Right renal pelvis (tissue), 4 donors: ENCODE results near the gene PPWD1. TPM values are rescaled to one million over a fixed set of nuclear protein-coding genes. Genes with fewer than 3 reads are reported as not detected.
"Not testable (repeated sequence)": the region's sequence is repeated elsewhere in the genome, so short reads cannot be mapped to it uniquely, and the experiment has no call there.

Experiments
- DNase-seq, 4 donors: peaks; one replicate each; pipeline ENCODE4 v3.0.0-alpha.2; 2013; ENCODE audit warnings: low read depth in 4 of 4, low spot score in 3 of 4, missing footprints in 1 of 4
- polyA plus RNA-seq, 4 donors: library from polyadenylated mRNA; unstranded; fragments of 120-200 nt; gene quantifications; one replicate each; pipeline ENCODE4 v1.2.1, GENCODE V29; 2013; ENCODE audit not compliant: insufficient read length in 4 of 4

PPWD1 gene
- polyA plus RNA-seq, 4 donors: 58.5 to 82.7 (median 73.0) TPM

DNA sequence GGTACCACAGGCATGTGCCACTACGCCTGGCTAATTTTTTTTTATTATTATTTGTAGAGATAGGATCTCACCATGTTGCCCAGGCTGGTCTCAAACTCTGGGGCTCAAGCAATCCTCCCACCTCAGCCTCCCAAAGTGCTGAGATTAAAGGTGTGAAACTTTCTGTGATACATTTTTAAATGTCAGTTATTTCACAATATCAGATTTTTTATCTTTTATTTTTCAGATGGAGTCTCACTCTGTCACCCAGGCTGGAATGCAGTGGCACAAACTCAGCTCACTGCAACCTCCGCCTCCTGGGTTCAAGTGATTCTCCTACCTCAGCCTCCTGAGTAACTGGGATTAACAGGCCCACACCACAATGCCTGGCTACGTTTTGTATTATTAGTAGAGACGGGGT is 58.9 kb downstream of the PPWD1 start:
- not testable (repeated sequence) for DNase-seq

DNA sequence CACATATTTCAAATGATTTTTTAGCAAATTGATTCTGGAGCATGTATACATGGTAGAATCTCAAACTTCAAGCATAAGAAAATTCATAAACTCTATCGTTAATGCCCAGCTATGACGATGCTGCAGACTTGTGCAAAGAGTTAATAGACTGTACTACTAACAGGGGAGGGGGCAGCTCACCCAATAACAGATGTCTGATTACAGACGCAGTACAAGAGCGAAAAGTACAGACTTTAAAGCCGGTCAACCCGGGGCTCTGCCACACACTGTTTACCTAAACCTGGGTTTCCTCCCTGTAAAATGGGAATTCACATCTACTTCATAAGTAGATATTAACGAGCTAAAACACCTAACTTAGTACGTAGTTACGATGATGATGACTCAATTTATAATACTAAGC is 60.4 kb downstream of the PPWD1 start:
- no peak for DNase-seq

DNA sequence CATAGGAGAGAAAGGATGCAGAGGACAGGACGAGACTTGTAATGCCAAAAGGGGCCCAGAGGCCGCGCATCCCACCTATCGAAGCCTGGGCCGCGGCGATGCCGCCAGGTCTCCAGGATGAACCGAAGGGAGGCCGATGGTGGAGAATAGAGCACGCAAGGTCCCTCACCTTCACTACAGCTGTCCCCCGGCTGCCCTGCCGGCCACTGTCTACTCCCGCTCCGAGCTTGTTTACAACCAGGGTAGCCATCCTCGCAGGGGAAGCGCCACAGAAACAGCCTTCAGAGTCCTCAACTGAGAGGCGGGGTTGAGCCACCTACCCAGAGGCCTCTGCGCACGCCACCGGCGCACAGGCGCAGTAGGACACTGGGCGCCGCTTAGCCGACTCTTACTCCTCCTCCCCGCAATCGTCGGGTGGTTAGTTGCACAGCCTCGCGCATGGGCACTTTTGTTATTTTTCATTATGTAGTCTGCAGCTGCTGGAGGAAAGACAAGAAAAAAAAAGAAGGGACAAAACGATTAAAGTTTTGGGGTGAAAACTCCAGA is 61.0 kb downstream of the PPWD1 start, which contains the start of gene TRIM23:
TSS of gene TRIM23 (minus strand) at position 309 of the 546 bp plus-strand sequence. CDS start at position 250, 59 bp downstream.
- DNase-seq: peak in 3 of 4 donors; percentile 87 to 91 (median 90)

DNA sequence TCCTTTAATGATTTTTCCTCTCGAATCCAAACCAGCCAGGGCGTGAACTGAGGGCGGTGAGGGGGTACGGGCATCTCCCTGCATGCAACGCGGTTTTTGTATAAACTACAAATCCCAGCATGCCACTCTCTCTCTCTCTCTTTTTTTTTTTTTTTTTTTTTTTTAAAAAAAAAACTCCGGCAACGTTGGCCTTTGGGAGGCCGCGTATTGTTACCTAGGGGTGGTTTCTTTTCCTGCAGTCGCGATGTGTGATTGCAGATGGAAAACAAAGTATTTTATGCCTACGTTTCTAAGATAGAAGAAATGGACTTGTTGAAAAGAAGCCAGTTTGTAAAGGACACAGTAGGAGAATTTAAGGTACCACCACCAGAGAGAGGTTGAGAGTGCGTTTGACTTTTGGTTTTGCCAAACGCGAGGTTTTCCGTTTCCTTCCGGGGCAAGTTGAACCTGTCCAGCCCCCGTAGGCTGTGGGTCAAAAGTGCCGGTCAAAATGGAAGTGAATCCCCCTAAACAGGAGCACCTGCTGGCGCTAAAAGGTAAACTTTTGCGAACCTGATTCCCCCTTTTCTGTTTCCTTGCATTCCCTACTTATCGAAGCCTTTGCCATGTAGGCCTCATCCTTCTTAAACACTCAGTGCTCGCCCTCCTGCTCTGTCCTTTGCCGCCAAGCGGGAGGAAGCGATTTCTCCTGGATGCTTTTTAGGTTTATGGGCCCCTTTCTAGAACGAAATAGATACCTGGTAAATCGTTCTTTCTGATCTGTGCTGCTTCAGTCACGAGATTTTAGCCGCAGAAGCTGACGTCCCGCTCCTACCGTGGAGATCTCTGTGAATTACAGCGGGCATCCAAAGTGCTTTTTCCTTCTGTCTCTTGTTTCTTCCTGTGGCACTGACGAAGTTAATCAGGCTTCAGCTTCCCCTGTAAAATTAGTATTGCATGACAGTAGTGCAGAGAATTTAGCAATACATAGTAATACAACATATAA is 61.8 kb downstream of the PPWD1 start, which contains the start of the genes SHLD3 and TRAPPC13:
TSS of gene SHLD3 (plus strand) at position 457 of the 985 bp plus-strand sequence. CDS start 4,561 bp downstream, outside the sequence.
TSS of gene TRAPPC13 (plus strand) at position 457 of the 985 bp plus-strand sequence. CDS start at position 491, 34 bp downstream.
- peak; percentile 82 to 92 (median 86) for DNase-seq

DNA sequence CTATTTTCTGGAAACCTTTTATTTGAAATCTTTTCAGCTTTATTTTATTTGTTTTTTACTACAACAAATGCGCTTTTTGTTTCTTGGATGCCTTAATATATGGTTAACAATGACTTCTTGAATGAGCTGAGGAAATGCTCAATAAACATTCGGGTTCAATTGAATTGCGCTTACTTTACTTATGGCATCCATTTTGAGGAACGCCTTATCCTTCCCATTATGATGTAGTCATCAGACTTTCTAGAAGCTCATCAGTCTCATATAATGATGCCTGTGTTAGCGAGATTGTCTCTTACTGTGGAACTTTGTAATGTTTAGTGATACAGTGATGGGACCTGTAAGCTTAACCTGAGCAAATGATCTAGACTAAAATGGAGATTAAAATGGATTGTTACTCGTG is 62.6 kb downstream of the PPWD1 start:
- no peak for DNase-seq

DNA sequence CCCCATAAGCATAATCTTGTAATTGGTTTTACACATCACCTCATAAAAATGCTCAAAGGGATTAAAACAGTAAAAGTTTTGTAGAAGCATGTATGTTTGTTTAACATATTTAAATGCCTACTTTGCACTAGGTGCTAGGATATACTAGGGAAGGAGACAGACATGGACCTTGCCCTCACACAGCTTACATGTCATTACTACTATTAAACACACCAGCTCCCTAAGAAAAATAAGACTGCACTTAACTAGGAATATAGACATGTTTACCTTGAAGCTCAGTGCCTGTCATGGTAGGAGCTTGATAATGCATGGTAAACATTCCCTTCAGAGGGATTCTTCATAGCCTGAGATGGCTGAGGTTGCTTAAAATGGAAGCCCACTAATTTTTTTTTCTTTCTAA is 67.9 kb downstream of the PPWD1 start:
- no peak for DNase-seq

Other genes starting within 250 kb of the PPWD1 start
- gene ADAMTS6, start 81.4 kb upstream of the PPWD1 start, polyA plus RNA-seq: 1 to 10 TPM; 2.0 to 2.4 (median 2.2) TPM
- gene CENPK, start 128 bp upstream of the PPWD1 start, polyA plus RNA-seq: 10 to 100 TPM; 24.1 to 37.4 (median 34.7) TPM
- gene TRIM23, start 61.0 kb downstream of the PPWD1 start, polyA plus RNA-seq: 10 to 100 TPM; 21.0 to 25.0 (median 23.9) TPM
- 1 to 10 TPM; 4.0 to 6.0 (median 4.8) TPM for gene SHLD3, start 61.7 kb downstream of the PPWD1 start, polyA plus RNA-seq
- 10 to 100 TPM; 26.6 to 36.2 (median 33.5) TPM for gene TRAPPC13, start 61.7 kb downstream of the PPWD1 start, polyA plus RNA-seq
- 10 to 100 TPM in 2 of 4 donors, 1 to 10 TPM in 2; 8.1 to 10.6 (median 9.8) TPM for gene SGTB, start 158.8 kb downstream of the PPWD1 start, polyA plus RNA-seq
- 10 to 100 TPM; 34.8 to 48.8 (median 43.3) TPM for gene NLN, start 158.9 kb downstream of the PPWD1 start, polyA plus RNA-seq